Smooth muscle cell (in vitro differentiated cells): ENCODE results near the gene KBTBD2. TPM values are rescaled to one million over a fixed set of nuclear protein-coding genes. Genes with fewer than 3 reads are reported as not detected.

Source experiments
- DNase-seq: peaks from one replicate; lab custom pipeline; 2025; ENCODE audit not compliant: unreplicated experiment; lab: John Stamatoyannopoulos, UW
- H2AFZ ChIP-seq: fragments of 200-600 bp; sonication (generic); 2 replicates; pipeline ENCODE4 v1.6.0; 2016; ENCODE audit warnings: antibody characterized with exemption, low read depth, mild to moderate bottlenecking
- H3F3A ChIP-seq: fragments of 200-600 bp; sonication (generic); 2 replicates; pipeline ENCODE4 v1.6.0; 2017; ENCODE audit warnings: antibody characterized with exemption, low read depth
- H3K27ac ChIP-seq: fragments of 200-600 bp; sonication (generic); 2 replicates; pipeline ENCODE4 v1.5.1; 2016; ENCODE audit warnings: low read depth, mild to moderate bottlenecking
- H3K27me3 ChIP-seq: fragments of 200-600 bp; sonication (generic); 2 replicates; pipeline ENCODE4 v1.6.1; 2016; ENCODE audit warnings: low read depth, mild to moderate bottlenecking
- H3K36me3 ChIP-seq: fragments of 200-600 bp; sonication (generic); 2 replicates; pipeline ENCODE4 v1.5.1; 2016; ENCODE audit warnings: low read depth
- H3K4me1 ChIP-seq: fragments of 200-600 bp; sonication (generic); 2 replicates; pipeline ENCODE4 v1.5.1; 2016; ENCODE audit warnings: low read depth
- H3K4me2 ChIP-seq: fragments of 200-600 bp; sonication (generic); 2 replicates; pipeline ENCODE4 v1.6.0; 2016; ENCODE audit warnings: mild to moderate bottlenecking
- H3K4me3 ChIP-seq: fragments of 200-600 bp; sonication (generic); 2 replicates; pipeline ENCODE4 v1.5.1; 2016; ENCODE audit warnings: mild to moderate bottlenecking
- H3K79me2 ChIP-seq: fragments of 200-600 bp; sonication (generic); 2 replicates; pipeline ENCODE4 v1.6.0; 2016; ENCODE audit warnings: low read depth, mild to moderate bottlenecking
- H3K9ac ChIP-seq: fragments of 200-600 bp; sonication (generic); 2 replicates; pipeline ENCODE4 v1.6.0; 2016; ENCODE audit warnings: low read depth
- H3K9me3 ChIP-seq: fragments of 200-600 bp; sonication (generic); replicated peaks from 2 replicates; pipeline ENCODE4 v1.5.1; 2016; ENCODE audit warnings: low read depth
- H4K20me1 ChIP-seq: fragments of 200-600 bp; sonication (generic); 2 replicates; pipeline ENCODE4 v1.6.0; 2016; ENCODE audit warnings: low read depth
- WGBS: methylation state at CpG from one replicate; pipeline ENCODE4 v1.1.7; 2016; ENCODE audit warnings: low lambda C conversion rate; 5-methylcytosine and 5-hydroxymethylcytosine counted together
- polyA plus RNA-seq: library from polyadenylated mRNA; unstranded; fragments of >200 nt; fragmentation: Nextera tagmentation; extraction: Ambion mirVana; gene quantifications from 2 replicates; pipeline ENCODE4 v1.2.1, GENCODE V29; 2016
- total RNA-seq: library from RNA; depleted of rRNA; stranded (reverse); fragments of >200 nt; gene quantifications from 2 replicates; pipeline ENCODE4 v1.2.3, GENCODE V29; 2014
- TF ChIP-seq, protein P1 (sequence below): fragments of 200-600 bp; sonication (generic); IDR thresholded peaks from 2 replicates; pipeline ENCODE4 v1.5.1; 2017; ENCODE audit warnings: borderline replicate concordance, mild to moderate bottlenecking, antibody characterized with exemption; ENCODE audit not compliant: insufficient read depth, poor library complexity, severe bottlenecking

Gene KBTBD2
- total and polyA plus RNA-seq, 2 experiments from 2014 or later: 25.6 to 32.7 TPM

DNA sequence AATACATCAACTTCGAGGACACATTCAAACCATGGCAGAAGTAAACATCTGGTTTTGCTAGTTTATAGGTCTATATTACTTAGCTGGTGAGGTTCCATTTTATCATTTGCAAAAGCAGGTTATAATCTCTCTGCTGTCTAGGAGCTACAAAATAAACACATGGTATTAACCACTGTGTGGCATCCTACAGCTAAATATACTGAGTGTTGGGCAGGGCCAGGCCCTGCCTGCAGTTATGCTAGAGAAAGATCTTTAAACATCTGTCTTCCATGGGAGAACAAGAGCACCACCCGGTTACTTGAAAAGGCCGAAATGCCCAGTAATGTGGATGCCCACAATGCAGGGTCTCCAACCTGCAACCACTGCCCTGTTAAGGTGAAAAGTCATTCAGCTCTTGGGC is 45.1 kb upstream of the KBTBD2 start:
- TF ChIP-seq, protein P1, sequence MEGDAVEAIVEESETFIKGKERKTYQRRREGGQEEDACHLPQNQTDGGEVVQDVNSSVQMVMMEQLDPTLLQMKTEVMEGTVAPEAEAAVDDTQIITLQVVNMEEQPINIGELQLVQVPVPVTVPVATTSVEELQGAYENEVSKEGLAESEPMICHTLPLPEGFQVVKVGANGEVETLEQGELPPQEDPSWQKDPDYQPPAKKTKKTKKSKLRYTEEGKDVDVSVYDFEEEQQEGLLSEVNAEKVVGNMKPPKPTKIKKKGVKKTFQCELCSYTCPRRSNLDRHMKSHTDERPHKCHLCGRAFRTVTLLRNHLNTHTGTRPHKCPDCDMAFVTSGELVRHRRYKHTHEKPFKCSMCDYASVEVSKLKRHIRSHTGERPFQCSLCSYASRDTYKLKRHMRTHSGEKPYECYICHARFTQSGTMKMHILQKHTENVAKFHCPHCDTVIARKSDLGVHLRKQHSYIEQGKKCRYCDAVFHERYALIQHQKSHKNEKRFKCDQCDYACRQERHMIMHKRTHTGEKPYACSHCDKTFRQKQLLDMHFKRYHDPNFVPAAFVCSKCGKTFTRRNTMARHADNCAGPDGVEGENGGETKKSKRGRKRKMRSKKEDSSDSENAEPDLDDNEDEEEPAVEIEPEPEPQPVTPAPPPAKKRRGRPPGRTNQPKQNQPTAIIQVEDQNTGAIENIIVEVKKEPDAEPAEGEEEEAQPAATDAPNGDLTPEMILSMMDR: no peak
- H3K36me3 ChIP-seq: no peaks in the 10 kb centered on the region
- H3K27me3 ChIP-seq: no peaks in the 10 kb centered on the region
- no peaks in the 10 kb centered on the region for H3F3A ChIP-seq
- H3K9me3 ChIP-seq: no peaks in the 10 kb centered on the region
- H3K4me2 ChIP-seq: no peak overlapping the region
- H3K9ac ChIP-seq: no peak overlapping the region
- no peak for DNase-seq
- peaks cover 54% of the 10 kb centered on the region for H4K20me1 ChIP-seq
- peaks cover 7% of the 10 kb centered on the region for H3K4me1 ChIP-seq
- WGBS: 90% methylated on average over 3 of the region's 3 CpGs
- peaks cover 83% of the 10 kb centered on the region for H3K79me2 ChIP-seq
- no peak overlapping the region for H3K27ac ChIP-seq
- H3K4me3 ChIP-seq: no peak overlapping the region
- H2AFZ ChIP-seq: no peak overlapping the region

DNA sequence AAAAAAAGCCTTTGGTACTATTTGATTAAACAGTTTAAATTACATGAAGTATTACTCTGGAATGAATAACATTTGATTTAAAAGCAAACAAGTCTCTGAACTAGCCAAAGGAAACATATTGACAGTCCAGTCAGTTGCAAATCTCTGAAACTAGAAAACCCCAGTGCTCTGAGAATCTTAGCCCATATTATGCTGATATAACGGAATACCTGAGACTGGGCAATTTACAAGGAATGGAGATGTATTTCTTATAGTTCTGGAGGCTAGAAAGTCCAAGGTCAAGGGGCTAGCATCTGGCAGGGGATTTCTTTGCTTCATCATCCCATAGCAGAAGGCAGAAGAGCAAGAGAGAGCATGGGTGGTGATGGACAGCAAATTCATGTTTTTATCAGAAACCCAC is 44.0 kb upstream of the KBTBD2 start:
- Histone ChIP-seq H3K4me2 (no peak overlapping the region), H3K27ac (no peak overlapping the region), H3K9ac (no peak overlapping the region), H4K20me1 (peaks cover 66% of the 10 kb centered on the region), H3K36me3 (no peaks in the 10 kb centered on the region), H3F3A (no peaks in the 10 kb centered on the region), H3K27me3 (no peaks in the 10 kb centered on the region), H3K4me3 (no peak overlapping the region), H3K9me3 (no peaks in the 10 kb centered on the region), H2AFZ (no peak overlapping the region), H3K4me1 (no peaks in the 10 kb centered on the region), H3K79me2 (peaks cover 71% of the 10 kb centered on the region)
- DNase-seq: no peak
- WGBS: 96% methylated on average over 1 of the region's 1 CpG
- TF ChIP-seq, protein P1: no peak

DNA sequence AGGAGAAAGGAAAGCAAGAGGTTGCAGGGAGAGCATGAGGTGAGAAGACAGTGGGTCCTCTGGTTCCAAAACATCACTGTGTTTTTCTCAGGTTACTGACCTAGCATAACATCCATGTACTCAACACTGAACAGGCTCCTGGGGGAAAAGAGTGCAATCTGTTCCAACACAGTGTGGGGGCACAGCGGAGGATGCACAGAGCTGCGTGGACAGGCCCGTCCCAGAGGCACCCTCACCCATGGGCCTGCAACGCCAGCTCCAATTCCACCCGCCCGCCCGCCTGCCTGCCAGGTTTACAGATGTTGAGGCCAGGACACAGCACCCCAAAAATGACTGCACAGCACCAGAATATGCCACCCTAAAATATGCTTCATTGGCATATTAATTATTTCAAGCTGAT is 38.8 kb upstream of the KBTBD2 start:
- no peak overlapping the region for H2AFZ ChIP-seq
- WGBS: 98% methylated on average over 7 of the region's 7 CpGs
- no peaks in the 10 kb centered on the region for H3K9me3 ChIP-seq
- no peak for DNase-seq
- H4K20me1 ChIP-seq: peaks cover 40% of the 10 kb centered on the region
- H3K79me2 ChIP-seq: peaks cover 28% of the 10 kb centered on the region
- peaks cover 9% of the 10 kb centered on the region for H3K36me3 ChIP-seq
- TF ChIP-seq, protein P1: no peak
- no peak overlapping the region for H3K9ac ChIP-seq
- H3K4me3 ChIP-seq: no peak overlapping the region
- H3K27ac ChIP-seq: no peak overlapping the region
- H3K4me1 ChIP-seq: no peaks in the 10 kb centered on the region
- no peak overlapping the region for H3K4me2 ChIP-seq
- no peaks in the 10 kb centered on the region for H3F3A ChIP-seq
- H3K27me3 ChIP-seq: no peaks in the 10 kb centered on the region

DNA sequence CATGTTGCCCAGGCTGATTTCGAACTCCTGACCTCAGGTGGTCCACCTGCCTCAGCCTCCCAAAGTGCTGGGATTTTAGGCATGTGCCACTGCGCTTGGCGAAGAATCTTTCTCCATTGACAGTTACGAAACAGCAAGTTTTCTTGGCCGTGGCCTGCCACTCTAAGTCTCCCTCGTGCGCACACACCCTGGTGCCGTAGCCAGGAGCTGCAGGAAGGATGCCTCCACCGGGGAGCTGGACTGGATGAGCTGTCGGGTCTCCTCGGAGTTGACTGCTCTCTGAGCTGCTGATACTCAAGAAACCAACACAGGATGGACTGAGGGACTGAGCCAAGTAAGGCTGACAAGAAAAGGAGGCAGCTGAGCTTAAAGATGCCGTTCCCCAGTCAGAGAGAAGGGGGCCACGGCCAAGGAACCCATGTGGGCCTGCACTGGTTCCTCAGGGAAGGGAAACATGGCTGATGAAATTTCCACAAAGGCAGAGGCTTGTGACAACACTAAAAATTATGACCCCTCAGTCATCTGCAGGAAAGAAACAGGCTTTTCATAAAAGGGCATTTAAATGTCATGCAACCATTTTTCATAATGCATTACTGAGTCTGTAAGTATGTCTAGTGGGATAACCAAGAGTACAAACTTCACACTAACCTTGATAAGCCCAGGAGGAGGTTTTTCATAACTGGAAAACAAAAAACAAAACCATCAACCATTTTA is 38.0 kb upstream of the KBTBD2 start:
- 91% methylated on average over 13 of the region's 13 CpGs for WGBS
- H3K27me3 ChIP-seq: no peaks in the 10 kb centered on the region
- no peak overlapping the region for H3K9ac ChIP-seq
- no peak overlapping the region for H3K27ac ChIP-seq
- H3K4me2 ChIP-seq: no peak overlapping the region
- no peaks in the 10 kb centered on the region for H3K4me1 ChIP-seq
- no peak overlapping the region for H2AFZ ChIP-seq
- H3K9me3 ChIP-seq: no peaks in the 10 kb centered on the region
- H3K79me2 ChIP-seq: peaks cover 25% of the 10 kb centered on the region
- TF ChIP-seq, protein P1: no peak
- H4K20me1 ChIP-seq: peaks cover 39% of the 10 kb centered on the region
- no peak overlapping the region for H3K4me3 ChIP-seq
- no peaks in the 10 kb centered on the region for H3F3A ChIP-seq
- H3K36me3 ChIP-seq: peaks cover 9% of the 10 kb centered on the region
- DNase-seq: no peak
